AG08395 (cell line): ENCODE results near the gene ARNT2.

Experiments used
- DNase-seq: peaks from one replicate; pipeline ENCODE4 v3.0.0; 2012; ENCODE audit warnings: mixed read lengths, low spot score

Gene ARNT2

GRCh38 chr15:80411788-80412288 lies 7.7 kb downstream of the ARNT2 start:
- DNase-seq = no peak

DNA sequence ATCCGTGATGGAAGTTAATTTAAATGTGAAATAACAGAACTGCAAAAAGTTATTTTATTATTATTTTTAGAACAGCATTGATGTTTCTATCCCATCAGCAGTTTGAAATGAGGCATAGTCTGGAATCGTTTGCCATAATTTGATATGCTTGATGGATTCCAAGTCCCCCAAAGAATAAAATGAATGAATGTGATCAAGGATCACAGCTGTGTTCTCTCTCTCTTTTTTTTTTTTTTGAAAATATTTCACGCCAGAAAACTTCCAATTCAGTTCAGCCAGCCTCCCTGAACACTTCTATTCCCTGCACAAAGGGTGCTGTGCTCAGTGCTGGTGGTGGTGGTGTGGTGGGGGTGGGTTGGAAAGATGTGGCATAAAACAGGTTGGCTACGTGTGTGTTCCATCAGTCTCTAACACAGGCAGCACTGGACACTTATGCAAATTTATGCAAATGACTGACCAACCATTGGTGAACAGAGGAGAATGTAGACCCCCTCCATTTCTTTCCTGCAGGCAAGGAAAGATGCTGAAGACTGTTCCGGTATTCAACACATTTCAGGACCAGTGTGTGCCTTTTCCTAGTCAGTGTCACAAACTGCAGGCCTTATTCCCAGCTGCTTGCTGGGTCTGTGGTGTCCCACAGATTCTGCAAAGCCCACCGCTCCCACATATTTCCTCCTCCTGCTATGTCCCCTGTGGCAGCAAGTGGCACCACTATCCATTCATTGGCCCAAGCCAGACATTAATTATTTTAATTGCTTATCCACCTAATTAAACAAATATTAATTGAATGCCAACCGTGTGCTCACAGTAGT lies 10.6 kb downstream of the ARNT2 start:
- DNase-seq = no peak

- no peak for DNase-seq
Observed at GRCh38 chr15:80415358-80415670, 11.1 kb downstream of the ARNT2 start.

- no peak for DNase-seq
Observed at GRCh38 chr15:80416702-80417101, 12.5 kb downstream of the ARNT2 start.

DNA sequence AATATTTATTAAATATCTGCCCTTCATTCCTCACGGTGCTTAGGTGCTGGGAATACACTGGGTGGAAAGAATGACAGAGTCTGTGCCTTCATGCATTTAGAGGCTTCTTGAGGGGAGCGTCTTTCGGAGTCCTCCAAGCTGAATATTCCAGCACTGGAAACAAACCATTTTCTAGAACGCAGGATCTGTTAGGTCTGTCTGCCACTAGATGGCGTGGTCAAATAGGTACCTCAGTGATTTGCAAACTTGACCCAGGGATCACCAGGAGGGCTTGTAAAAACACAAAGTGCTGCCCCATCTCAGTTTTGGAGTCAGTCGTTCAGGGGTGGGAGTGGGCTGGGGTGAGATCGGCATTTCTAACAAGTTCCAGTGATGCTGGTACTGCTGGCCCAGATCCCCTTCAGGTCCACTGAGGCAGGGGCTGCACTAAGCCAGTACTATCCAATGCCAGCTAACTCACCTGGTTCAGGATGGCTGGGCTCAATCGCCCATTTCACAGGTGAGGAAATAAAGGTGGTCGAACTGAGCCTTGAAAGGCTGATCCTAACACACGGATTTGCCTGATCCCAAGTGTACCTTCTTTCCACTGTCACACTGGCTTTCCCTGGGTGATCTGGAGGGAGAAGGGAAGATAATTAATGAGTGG lies 14.8 kb downstream of the ARNT2 start:
- DNase-seq = peak; percentile 70

DNA sequence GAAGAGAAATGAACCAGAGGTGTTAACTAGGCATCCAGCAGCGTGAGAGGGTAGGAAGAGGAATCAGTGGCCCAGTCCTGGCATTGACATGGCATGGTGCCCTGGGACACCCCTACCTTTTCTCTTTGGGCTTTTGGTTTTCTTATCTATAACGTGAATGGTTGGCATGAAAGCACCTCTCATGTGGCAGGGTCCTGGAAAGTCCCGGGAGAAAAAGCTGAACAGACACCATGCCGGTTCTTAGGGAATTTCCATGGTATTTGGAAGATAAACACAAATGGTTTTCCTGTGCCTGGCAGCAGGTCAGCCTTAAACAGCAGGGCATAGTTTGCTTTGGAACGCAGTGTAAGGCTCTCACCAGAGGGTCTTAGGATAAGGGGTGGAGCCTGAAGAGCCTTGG lies 15.4 kb downstream of the ARNT2 start:
- no peak for DNase-seq

- no peak for DNase-seq
Observed at GRCh38 chr15:80420658-80421057, 16.5 kb downstream of the ARNT2 start.

DNA sequence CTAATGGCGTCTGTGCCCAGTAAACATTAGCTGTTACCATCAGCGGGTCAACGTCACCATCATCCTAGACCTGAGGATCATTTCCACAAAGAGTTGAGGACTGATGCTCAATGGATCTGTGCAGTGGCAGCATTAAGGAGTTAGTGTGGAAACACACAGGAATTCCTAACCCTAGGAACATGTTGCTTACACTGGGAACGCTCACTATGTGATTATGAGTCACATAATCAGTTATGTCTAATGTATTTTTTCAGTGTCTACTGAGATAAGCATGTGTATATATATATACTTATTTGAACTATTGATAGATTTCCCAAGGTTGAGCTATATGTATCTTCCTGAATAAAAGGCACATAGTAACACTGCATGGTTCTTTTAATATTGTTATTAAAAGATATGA lies 19.0 kb downstream of the ARNT2 start:
- DNase-seq = no peak

DNA sequence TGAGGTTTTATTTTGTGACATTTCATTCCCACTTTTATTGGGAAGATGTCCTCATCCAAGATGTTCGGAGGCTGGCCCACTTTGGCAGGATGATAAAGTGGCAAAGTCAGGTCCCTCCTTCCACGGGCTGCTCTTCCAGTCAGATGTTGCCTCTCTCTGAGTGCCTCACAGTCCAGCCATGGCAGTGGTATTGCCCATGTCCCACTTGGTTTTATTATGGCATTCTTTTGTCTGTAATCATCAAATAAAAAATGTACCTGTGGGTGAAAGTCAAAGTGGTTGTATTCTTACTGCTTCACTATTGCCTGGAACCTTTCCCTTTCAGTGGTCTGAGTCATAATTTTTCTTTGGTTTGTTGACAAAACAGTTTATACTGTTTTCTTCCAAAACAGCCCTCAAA lies 20.2 kb downstream of the ARNT2 start:
- no peak for DNase-seq

- DNase-seq = no peak
Observed at GRCh38 chr15:80426316-80426715, 22.1 kb downstream of the ARNT2 start.

- DNase-seq = no peak
Observed at GRCh38 chr15:80429964-80430363, 25.8 kb downstream of the ARNT2 start.

- no peak for DNase-seq
Observed at GRCh38 chr15:80431635-80432344, 27.6 kb downstream of the ARNT2 start.

DNA sequence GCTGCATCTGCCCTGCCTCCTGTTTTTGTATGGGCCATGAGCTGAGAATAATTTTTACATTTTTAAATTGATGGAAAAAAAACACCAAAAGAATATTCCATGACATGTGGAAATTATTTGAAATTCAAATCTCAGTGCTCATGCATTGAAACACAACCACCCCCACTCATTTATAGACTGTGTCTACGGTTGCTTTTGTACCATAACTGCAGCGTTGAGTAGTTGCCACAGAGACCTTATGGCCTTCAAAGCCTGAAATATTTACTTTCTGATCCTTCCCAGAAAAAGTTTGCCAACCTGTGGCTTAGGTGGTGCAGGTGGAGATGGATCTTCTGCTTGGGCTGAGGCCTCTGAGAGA lies 28.1 kb downstream of the ARNT2 start:
- DNase-seq = no peak

GRCh38 chr15:80433836-80434235 lies 29.7 kb downstream of the ARNT2 start:
- no peak for DNase-seq

DNA sequence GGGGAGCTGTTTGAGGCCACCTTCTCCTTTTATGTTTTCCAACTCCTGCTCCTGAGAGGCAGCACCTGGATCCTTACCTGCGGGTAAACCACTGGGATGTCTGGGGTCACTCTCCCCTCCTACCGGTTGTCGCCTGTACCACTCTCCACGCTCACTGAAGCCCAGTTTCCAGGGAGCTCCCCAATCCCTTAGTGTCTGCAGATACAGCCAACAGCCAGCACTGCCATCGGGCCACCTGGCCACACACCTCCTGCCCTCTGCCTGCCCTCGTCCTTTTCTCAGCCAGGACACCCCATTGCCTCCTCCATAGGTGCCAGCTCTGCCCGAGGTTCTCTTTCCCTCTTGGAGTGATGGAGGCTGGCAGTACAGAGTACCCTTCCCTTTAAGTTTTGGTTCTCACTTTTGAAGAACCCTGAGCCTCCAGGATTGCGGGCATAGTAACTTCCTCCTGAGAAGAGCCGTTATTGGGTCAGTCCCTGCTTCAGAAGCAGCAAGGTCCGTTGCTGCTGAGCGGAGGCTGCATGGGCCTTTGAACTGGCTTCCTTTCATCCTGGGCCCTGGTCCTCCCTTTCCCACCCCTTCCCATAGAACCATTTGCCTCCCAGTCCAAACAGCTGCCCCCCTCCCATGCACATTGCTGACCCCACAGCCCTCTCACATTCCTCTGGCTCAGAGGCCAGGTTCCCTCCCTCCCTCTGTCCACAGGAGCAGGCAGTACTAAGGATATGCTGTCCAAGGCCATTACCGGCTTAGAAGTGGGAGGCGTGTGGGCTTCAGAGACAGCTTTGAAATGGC lies 30.9 kb downstream of the ARNT2 start:
- DNase-seq = no peak

- peak; percentile 29 for DNase-seq
Observed at GRCh38 chr15:80436511-80437307, 32.5 kb downstream of the ARNT2 start.

- no peak for DNase-seq
Observed at GRCh38 chr15:80437334-80437891, 33.2 kb downstream of the ARNT2 start.

DNA sequence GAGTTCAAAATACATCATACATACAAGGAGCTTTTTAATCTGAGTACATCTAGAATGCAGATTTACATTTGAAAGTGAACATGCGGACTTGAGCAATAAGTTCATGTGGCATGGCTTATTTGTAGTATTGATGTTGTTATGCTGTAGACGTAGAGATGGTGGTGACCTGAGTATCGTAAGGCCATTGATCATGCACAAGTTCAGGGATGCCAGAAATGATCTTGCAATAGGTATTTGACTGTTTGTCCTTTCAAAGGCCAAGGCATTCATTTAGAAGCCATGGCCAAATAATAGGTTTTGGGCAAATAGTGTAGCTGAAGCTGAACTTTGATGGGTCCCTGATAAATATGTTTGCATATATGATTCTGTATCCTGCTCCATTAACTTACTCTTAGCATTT lies 35.0 kb downstream of the ARNT2 start:
- no peak for DNase-seq

DNA sequence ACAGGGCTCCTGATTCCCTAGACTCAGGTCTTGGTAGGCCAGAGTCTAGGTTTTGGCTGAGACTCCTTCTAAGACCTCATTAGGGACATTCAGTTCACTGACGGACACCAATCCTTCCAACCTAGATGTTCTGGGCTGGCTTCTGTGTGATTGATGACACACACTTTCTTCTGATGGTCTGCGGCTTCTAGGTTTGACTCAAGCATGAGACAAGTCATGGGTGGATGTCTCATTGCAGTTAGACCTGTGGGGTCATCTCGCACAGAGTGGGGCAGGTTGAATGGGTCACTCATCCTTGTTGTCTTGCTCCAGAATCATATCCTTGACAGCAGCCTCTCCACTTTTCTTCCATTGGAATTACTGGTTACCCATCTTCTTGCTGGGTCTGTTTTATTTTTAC lies 35.8 kb downstream of the ARNT2 start:
- DNase-seq = no peak

GRCh38 chr15:80441041-80441440 lies 36.9 kb downstream of the ARNT2 start:
- DNase-seq = no peak

- no peak for DNase-seq
Observed at GRCh38 chr15:80441714-80442113, 37.5 kb downstream of the ARNT2 start.
